ENCODE data around the gene PLXDC1. TPM values are rescaled to one million over a fixed set of nuclear protein-coding genes. Genes with fewer than 3 reads are reported as not detected.

Gene PLXDC1
- total and polyA plus RNA-seq, 2 of the 8 experiments (the other 6 are each of a cell fraction or from before 2014, with no cell fraction given): 4.1 to 14.6 TPM

GRCh38 chr17:39064819-39065218 is 86.6 kb downstream of the PLXDC1 start (continued):
- TF ChIP-seq CHD7 (IDR thresholded peaks at IDR 0.05; ENCODE audit: insufficient replicate concordance, low read length): no peak
- TF ChIP-seq RFX5 (IDR thresholded peaks at IDR 0.05; ENCODE audit: borderline replicate concordance, low read depth, low read length): no peak
- TF ChIP-seq SRF (IDR thresholded peaks at IDR 0.05; ENCODE audit: low read depth, low read length): no peak
- TF ChIP-seq GTF2F1 (IDR thresholded peaks at IDR 0.05; ENCODE audit: borderline replicate concordance, low read depth, low read length): no peak
- TF ChIP-seq SIX5 (IDR thresholded peaks at IDR 0.05; ENCODE audit: low read depth, low read length): no peak
- TF ChIP-seq MAX (IDR thresholded peaks at IDR 0.05): no peak
- no peak for TF ChIP-seq EGR1 (IDR thresholded peaks at IDR 0.05; ENCODE audit: borderline replicate concordance, low read depth, low read length)
- TF ChIP-seq HDAC6 (IDR thresholded peaks at IDR 0.05; ENCODE audit: low read depth, low read length): no peak
- TF ChIP-seq TAF7 (optimal IDR thresholded peaks at IDR 0.05; ENCODE audit: borderline replicate concordance, low read depth, low read length): no peak
- no peak for TF ChIP-seq CREB1 (IDR thresholded peaks at IDR 0.05)
- no peak for TF ChIP-seq RBBP5 (IDR thresholded peaks at IDR 0.05; ENCODE audit: borderline replicate concordance, low read depth, low read length)
- no peak for TF ChIP-seq RNF2 (IDR thresholded peaks at IDR 0.05; ENCODE audit: borderline replicate concordance, low read depth, low read length, missing control alignments, poor library complexity, severe bottlenecking)

Data from H1 (cell line).